Suppressor macrophage (primary cell): ENCODE results near the gene STXBP6.
A peak's percentile ranks its signal among the peaks of the same experiment; 100 is the strongest.

Experiments
- DNase-seq, 4 experiments: peaks; one replicate each; pipeline ENCODE4 v3.0.0-alpha.2; 2020 to 2022

The STXBP6 gene

DNA sequence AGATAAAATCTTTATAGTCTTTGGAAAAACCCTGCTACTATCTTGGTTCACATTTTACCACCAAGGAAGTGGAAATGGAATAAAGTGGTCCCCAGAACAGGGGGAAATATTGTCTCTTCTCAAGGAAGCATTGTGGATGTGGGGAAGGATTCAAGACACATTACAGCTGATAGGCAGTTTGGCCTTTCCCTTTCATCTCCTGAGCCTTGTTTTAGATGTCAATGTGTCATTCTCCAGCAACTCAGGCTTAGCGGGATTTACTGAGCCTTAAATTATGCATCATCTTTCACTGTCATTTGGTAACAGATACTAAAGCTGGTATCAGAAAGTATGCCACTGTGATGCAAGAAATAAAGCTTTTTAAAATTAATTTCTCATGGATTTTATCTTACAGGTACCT lies 136.2 kb downstream of the STXBP6 start:
- no peak for DNase-seq

DNA sequence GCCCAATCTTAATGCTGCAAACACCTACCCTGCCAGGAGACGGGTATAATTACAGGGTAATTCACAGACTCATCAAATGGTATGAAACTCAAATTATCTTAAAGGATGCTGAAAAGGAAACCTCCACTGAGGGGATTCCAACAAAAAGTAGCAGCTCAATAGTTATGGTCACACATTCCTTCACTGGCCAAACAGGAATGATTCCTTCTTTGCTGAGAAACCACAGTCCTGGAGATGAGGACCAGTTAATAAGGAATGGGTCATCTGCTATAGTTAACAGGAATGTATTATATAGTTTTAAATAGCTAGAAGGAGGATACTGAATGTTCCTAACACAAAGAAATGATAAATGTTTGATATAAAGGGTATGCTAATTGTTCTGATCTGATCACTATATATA lies 136.9 kb downstream of the STXBP6 start:
- DNase-seq: no peak

DNA sequence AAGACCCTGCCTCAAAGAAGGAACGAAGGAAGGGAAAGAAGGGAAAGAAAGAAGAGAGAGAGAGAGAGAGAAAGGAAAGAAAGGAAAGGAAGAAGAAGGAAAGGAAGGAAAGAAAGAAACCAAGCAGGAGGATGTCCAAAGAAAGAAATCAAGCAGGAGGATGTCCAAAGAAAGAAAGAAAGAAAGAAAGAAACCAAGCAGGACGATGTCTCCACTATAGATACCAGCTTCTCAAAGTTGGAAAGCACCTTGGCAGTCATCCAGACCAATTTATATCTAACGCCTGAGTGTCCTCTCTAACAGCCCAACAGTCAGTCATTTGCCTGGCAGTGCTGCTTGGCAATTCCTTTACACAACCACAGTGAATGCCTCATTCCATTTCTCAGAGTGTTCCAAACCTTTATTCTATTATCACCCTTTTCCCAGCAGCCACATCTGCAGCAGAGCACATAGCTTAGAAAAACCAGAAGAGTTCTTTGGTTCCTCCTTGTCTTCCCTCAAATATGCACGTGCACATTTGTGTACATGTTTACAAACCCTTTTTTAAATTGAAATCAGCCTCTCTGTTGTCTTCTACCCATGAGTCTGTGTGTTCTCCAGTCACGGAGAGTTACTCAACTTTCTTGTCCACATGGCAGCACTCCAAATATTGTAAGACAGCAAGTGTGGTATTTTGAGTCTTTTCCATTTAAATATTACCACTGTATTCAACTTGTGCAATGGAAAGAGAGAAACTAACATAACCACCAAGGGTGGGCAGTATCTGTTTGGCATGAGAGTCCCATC lies 138.4 kb downstream of the STXBP6 start:
- peak; percentile 55 to 92 (median 71) for DNase-seq

DNA sequence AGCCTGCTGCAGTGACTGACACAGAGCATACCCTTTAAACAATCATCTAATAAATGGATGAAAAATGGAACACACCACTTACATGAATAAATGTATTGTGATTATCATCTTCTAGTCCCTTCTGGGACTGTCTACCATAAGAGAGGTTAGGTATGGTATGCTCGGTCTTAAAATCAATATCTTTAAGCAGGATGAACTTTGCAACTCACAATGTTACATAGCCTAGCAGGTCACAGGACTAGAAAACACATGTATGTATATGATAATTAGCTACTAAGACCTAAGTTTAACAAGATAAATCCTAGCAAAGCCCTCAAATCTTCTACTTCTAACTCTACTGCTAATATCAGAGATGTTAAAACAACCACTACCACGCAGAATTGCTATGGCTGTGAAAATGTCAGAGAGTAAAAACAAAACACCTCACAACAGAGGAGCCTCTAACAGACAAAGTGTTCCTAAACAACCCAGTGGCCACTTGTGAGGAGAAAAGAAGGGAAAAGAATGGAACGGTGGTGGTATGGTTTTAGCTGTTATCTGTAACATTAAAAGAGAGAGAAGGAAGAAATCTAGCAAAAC lies 139.4 kb downstream of the STXBP6 start:
- no peak for DNase-seq

DNA sequence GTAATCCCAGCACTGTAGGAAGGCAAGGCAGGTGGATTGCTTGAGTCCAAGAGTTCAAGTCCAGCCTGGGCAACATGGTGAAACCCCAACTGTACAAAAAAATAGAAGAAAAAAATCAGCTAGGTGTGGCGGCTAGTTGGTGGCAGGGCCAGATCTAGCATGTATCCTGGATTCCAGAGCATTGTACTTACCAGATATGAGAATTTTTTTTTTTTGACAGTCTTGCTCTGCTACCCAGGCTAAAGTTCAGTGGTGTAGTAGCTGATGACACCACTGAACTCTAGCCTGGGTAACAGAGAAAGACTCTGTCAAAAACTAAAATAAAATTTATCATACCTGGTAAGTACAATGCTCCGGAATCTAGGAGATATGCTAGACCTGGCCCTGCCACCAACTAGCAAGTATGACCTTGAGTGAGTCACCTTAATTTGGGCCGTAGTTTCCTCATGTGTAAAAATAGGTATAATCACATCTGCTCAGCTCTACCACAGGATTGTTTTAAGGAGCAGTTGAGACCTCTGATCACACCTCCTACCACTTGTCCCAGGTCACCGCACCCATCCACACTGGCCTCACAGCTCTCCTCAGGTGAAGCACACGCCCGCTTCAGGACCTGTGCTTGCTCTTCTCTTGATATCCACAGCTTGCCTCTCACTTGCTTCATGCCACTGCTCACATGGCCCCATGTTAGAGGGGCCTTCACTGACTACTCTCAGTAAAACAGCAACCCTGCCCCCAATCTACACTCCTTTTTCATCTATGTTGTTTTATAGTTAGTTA lies 140.2 kb downstream of the STXBP6 start:
- DNase-seq: no peak

DNA sequence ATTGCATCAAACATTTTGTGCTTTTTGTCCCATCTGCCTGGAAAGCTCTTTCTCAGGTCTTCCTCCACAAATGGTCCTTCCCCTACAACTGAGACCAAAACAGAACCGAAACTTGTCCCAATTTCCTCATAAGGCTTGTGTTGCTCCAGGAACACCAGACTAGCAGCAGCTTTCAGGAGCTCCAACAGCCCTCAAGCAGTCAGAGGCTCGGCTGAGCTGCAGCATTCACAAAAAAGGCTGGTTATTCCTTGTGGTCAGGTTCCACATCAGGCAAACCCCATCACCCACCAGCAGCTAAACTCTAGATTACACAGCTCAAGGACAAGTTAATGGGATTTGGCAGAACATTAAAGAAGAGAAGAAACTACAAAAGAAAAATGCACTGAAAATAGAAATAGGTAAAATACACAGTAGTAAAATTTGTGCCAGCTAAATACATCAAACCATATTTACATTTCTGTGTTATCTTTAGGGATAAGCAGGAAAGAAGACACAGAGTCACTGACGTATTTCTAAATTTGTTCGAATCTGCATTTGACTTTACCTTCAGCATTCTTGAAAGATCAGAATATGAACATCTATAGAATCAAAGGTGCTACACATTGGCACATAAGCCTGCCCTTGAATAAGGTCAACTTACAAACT lies 141.2 kb downstream of the STXBP6 start:
- peak; percentile 65 to 86 (median 80) for DNase-seq

DNA sequence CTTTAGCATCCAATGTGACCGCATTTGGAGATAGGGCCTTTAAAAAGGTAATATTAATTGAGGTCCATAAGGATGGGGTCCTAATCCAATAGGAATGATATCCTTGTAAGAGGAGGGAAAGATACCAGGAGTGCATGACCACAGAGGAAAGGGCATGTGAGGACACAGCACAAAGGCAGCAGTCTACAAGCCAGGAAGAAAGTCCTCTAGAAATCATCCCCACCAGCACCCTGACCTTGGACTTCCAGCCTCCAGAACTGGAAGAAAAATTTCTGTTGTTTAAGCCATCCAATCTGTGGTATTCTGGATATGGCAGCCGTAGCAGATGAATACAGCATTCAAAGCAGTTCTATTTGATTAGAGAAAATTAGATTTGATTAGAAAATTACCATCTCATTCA lies 145.4 kb downstream of the STXBP6 start:
- no peak for DNase-seq

DNA sequence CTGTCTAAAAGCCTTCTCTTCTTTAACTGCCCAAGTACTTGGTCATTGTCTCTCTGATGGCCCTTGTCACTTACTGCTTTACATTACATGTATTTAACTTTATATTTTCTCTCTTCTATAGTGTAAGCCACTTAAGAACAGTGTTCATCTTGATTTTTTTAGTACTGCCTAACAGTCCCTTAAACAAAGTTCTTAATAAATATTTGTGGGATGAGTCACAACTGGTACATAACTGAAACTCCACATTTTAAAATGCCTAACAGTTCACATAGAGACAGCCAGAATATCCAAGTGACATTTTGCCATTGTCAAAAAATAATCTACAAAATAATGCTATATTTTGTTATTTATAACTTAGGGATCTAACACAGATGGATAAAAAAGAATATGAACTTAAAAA lies 146.6 kb downstream of the STXBP6 start:
- no peak for DNase-seq

DNA sequence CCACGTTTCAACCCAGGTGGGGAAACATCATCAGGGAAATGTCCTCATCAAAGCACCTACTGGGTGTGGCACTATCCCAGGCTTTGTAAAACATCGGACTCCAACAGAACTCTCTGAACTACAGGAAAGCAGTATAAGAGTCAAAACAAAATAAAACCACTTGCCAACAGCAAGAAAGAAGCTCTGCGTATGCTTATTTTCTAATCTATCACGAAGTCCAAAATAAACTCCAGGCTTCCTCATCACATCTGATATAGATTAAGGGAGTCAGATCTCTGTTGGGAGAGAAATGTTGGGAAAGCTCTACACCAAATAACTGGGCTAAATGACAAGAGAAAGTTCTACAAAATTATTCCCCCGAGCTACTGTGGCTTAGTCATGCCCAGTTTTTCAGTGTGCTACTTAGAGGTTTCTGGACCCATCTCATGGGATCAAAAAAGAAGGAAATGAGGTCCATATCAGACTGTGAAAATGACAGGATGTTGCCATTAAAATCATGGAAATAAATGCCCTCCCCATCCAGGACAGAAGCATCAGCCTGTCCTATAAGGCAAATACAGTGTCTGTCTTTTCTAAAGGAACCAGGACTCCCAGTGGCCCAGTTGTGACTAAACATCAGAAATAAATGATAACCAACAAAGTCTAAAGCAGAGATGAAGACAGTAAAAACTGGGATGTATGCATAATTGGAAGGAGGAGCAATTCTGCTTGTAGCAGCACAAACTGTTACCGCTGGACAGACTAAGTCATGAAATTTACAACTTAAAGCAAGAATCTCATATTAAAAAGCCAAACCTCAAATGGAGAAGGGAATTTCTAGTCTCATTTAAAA lies 149.5 kb downstream of the STXBP6 start:
- DNase-seq: no peak

DNA sequence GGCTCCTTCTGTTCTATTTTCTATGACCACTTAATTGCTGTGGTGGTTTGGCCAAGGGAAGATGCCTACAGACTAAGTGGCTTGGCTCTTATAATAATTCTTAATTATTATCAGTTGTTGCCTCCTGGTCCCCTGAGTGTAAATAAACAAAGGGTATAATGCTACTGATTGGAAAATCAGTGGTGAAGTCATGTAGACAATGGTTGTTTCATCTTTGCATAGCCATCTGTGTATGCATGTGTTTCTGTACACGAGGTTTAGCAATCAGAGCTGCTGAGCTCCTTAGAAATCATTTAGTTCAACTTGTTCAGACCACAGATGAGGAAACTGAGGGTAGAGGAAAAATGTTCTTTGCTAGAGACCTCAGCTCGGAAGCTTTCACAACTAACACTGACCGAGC lies 152.2 kb downstream of the STXBP6 start:
- no peak for DNase-seq

DNA sequence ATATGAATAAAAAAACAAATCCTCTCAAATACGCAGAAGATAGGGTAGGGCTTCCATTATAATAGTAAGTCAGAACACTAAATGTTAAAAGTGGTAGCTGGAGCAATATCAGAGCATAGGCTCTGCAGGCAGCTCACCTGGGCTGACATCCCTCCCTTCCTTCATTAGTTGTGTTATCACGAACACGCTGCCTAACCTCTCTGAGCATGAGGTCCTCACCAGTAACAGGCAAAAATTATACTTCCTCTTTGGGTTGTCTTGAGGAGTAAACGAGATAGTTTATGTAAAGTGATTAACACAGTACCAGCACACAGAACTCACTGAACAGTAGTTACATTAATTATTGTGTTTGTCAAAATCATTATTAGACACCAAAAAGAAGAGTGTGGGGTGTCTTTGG lies 154.3 kb downstream of the STXBP6 start:
- no peak for DNase-seq

DNA sequence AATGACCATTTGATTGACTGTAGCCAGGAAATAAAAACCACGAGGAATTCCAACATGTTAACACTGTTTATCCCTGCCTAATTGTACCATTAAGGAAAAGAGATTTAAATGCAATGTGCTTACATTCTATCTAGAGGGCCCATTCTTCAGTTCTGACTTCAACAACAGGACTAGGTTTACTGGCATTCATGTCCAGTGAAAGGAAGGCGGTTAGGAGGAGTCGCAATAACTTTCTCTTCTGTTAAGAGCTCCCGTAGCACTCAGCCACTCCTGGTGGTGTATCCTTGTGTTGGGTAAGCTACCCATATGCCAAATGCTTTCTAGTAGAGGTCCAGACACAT lies 154.7 kb downstream of the STXBP6 start:
- DNase-seq: no peak

DNA sequence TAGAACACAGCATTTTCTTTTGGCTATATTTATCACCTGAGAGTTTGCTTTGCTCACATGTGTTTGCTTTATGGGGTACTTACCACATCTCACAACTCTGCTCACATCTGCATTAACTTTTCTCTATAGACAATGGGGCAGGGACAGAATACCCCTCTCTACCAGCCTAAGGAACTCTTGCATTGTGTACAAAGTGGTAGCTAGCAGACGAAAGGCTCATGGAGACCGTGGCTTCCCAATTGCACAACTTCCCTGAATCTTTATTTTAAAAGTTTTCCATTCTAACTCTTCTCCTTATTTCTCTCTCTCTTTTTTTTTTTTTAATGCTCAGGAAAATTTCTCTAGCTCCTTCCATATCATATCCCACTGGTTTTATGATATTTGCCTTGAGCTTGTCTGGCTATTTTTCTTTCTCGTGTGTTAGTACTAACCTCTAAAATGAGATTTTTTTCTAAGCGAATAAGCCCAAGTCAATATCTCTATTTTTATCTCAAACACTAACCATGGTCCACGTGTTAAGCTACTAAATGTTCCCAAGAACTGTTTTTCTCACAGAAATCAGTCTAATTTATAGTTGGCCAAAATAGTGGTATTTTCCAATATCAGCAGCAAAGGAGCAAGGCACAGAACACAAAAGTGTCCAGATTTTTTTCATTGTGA lies 155.2 kb downstream of the STXBP6 start:
- DNase-seq: no peak

DNA sequence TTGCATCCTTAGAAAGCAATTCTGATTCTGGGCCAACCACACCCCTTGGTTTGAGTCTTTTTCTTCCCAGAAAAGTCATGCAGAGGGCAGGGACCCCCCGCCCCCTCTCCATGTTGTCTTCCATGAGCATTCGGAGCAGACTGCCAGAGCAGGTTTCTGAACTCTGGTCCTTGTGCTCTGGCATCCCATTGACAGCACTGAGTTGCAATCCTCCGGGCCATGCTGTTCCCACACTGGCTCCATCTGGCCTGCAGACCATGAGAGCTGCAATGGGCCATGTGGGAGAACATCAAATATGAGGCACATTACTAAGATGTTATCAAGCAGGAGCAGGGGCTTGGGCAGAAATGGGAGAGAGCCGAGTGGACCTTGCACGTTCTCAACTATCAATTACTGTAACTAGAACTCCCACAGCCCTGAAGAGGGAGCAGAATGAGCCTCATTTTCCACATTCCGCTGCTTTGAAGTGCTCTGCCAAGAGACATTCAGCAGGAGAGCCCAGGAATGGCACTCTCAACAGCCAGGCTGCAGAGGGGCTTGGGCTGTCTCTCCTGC lies 157.4 kb downstream of the STXBP6 start:
- DNase-seq: no peak

DNA sequence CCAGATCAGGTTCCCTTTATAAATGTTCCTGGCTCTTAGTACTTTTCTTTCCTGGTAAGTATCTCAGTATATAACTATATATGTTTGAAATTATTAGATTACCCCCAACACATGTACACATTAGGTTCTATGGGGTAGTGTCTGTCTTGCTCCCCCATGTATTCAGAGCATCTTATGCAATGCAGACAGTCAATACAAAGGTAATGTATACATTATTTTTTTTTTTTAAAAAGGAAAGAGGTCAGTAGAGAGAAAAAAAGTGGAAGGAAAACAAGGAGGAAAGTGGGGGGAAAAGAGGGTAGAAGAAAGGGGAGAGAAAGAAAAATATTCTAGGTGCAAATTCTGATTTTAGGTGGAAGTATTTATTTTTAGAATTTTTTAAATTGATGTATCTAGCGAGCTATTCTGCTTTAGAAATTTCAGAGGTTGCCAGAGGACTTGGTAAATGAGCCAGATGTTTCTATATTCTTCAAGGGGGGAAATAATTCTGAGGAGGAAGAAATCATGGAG lies 157.9 kb downstream of the STXBP6 start:
- no peak for DNase-seq

DNA sequence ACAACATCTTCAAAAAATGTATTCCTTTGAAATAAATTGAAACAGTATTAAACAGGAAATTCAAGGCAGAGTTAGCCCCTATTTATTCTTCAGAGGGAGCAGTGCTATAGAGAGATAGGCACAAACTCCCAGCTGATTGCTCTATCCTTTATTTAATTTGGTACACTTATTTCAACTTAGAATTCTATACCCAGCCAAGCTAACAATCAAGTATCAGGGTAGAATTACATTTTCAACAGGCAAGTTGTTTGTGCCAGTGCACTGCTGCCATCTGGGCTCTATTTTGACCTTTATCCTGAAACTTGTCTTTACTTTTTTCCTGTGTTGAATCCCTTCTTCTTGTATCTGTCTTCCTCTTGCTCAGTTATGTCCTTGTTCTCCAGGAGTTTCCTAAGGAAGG lies 159.2 kb downstream of the STXBP6 start:
- no peak for DNase-seq

DNA sequence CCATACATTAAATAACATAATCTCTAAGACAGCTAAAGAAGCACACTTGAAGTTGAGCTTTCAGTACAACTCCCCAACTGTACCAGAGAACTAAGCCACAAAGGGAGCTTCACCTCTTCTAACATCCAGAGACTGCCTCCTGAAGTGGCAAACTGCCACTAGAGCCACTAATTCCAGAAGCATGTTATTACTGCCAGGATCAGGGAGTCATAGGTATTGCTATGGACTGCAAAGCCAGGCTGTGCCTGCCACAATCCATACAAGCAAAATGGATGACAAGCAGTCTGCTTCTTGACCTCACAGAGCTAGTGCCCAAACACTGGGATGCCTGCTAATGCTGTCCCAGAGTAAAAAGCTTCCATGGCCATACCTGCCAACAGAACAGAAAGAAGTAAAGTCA lies 160.1 kb downstream of the STXBP6 start:
- no peak for DNase-seq

DNA sequence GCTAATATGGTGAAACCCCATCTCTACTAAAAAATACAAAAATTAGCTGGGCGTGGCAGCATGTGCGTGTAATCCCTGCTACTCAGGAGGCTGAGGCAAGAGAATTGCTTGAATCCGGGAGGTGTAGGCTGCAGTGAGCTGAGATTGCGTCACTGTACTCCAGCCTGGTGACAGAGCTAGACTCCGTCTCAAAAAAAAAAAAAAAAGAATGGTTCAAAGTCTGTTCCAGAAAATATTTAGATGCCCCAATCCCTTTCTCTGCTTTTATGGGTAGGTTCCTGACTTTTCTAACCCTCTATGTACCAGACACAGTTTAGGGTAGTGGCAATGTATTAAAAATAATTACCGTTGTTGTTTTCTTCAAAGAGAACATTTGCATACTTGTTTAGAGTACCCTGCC lies 161.4 kb downstream of the STXBP6 start:
- peak in 3 of 4 experiments; percentile 28 to 49 (median 32) for DNase-seq

DNA sequence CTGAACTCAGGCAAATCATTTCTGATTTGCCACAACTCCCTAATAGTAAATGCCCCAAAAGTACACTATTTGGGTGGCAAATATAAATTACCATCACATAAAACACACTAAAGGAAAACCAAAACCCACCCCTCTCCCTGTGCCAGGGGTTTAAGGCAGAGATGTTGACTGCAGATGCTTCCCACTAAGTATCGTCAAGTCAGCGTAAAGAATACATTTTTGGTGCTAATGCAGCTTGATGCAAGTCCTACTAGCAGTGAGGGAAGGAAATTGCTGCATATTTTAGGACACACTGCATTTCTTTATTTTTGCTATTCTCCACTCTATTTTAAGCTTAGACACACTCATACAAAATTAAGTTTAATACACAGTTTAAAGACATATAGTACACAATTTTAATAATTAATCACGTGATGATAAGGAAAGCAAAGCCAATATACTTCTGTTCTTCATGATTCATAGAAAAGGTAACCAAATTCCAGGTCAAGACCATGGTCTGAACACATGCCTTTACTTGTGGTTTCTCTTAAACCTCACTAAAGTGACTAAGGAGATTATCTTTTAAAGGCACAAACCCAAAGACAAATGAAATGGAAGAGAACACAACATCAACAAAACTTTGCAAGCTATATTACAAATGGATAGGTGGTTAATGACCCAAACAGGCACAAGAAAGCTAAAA lies 162.2 kb downstream of the STXBP6 start:
- DNase-seq: no peak

DNA sequence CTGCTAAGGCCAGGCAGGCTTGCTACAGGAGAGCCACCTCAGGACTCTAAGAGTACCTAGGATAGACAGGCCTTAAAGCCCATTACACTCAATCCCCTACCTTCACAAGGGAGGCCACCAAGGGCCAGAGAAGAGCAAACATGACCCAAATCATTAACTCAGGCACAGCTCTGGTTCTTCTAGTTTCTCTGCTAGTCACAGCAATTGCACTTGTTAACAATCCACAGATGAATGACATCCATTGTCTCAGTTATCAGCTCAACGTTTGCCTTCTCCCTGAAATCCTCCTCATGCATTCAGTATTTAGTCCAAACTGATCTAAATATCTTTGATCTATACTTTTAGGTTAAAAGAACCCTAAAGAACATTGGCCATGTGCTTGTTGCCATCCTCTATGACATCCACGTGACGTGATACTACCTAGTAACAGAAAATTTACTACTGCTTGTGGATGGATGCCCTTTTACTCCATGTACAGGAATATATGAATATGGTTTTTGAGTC lies 164.5 kb downstream of the STXBP6 start:
- no peak for DNase-seq

DNA sequence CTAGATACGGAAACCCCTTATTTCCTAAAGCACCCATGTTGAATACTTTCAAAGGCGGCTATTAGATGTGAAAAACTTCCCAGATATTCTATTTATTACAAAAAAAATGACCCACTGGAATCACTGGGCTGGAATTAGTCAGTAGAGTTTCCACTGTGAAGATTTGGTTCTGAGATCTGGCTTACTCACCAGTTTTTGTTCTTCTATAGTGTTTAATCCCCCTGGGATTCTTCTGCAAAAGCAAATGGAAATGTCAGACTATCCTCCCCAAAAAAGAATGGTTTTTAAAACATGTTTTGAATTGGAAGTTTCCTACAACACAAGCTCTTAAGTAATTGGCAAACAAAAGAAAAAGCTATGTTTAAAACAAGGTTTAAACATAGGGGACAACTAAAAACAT lies 166.4 kb downstream of the STXBP6 start:
- DNase-seq: no peak
